Upper lobe of left lung (tissue), 4 donors: ENCODE measurements around the gene CAMK1D.

Experiments used
- EP300 ChIP-seq, 4 donors: sonication (generic); formaldehyde crosslinking; IDR thresholded peaks; one replicate each; pipeline ENCODE4 v1.5.1; 2017; ENCODE audit warnings: antibody characterized with exemption in 4 of 4, control low read depth in 2 of 4
- POLR2A ChIP-seq, 4 donors: fragments of 450-650 bp; IDR thresholded peaks; one replicate each; pipeline ENCODE4 v1.5.1; 2016 to 2017; ENCODE audit warnings: antibody characterized with exemption in 4 of 4, mild to moderate bottlenecking in 2 of 4
- POLR2AphosphoS5 ChIP-seq, 2 donors: sonication (generic); formaldehyde crosslinking; IDR thresholded peaks; one replicate each; pipeline ENCODE4 v1.5.1; 2017; ENCODE audit warnings: antibody characterized with exemption in 2 of 2
- TF ChIP-seq, protein P1 (sequence below), 6 experiments: fragments of 450-650 bp in 4 of 6; fragments of 200-600 bp in 2 of 6; sonication (generic) in 2 of 6; IDR thresholded peaks; one replicate each; pipeline ENCODE4 v1.5.1; 2016 to 2019; ENCODE audit warnings: antibody characterized with exemption in 6 of 6

DNA sequence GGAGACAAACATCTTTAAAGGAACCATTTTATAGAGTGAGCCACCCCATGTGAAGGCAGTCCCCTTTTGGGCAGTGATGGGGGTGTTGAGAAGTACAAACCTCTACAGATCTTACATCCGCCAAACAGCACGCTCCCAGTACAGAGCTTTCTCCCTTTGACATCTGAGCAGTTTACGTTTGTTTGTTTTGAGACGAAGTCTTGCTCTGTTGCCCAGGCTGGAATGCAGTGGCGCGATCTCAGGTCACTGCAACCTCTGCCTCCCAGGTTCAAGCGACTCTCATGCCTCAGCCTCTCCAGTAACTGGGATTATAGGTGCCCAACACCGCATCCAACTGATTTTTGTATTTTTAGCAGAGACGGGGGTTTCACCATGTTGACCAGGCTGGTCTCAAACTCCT is 523.2 kb downstream of the CAMK1D start:
- TF ChIP-seq, protein P1, sequence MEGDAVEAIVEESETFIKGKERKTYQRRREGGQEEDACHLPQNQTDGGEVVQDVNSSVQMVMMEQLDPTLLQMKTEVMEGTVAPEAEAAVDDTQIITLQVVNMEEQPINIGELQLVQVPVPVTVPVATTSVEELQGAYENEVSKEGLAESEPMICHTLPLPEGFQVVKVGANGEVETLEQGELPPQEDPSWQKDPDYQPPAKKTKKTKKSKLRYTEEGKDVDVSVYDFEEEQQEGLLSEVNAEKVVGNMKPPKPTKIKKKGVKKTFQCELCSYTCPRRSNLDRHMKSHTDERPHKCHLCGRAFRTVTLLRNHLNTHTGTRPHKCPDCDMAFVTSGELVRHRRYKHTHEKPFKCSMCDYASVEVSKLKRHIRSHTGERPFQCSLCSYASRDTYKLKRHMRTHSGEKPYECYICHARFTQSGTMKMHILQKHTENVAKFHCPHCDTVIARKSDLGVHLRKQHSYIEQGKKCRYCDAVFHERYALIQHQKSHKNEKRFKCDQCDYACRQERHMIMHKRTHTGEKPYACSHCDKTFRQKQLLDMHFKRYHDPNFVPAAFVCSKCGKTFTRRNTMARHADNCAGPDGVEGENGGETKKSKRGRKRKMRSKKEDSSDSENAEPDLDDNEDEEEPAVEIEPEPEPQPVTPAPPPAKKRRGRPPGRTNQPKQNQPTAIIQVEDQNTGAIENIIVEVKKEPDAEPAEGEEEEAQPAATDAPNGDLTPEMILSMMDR (IDR thresholded peaks at IDR 0.05) = no peak
- TF ChIP-seq POLR2A (IDR thresholded peaks at IDR 0.05) (no peak), EP300 (IDR thresholded peaks at IDR 0.05) (no peak), POLR2AphosphoS5 (IDR thresholded peaks at IDR 0.05) (no peak)
